NCI-H82 treated with DMSO at 0.1 percent for 48 hours (cell line): Measurements from ENCODE around the gene HSD11B1.

Experiments
- DNase-seq: peaks from one replicate; lab custom pipeline; 2025; ENCODE audit not compliant: unreplicated experiment; lab: John Stamatoyannopoulos, UW

Gene HSD11B1

DNA sequence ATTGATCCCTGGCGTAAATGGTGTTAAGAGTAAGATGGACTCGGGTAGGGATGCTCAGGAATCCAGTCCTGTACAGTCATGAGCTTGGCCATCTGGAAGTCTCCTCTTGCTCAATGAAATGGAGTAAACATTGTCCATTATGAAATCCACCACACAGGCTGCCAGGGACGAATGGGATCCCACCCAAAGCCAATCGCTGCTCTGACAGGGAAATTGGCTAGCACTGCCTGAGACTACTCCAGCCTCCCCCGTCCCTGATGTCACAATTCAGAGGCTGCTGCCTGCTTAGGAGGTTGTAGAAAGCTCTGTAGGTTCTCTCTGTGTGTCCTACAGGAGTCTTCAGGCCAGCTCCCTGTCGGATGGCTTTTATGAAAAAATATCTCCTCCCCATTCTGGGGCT lies at the start of gene HSD11B1:
HSD11B1 (plus strand) TSS at position 263 of the 400 bp plus-strand sequence; CDS start at position 360, 97 bp downstream.
- DNase-seq, result no peak

GRCh38 chr1:209655411-209656231 lies 49.0 kb upstream of the HSD11B1 start:
- DNase-seq, result no peak

GRCh38 chr1:209657140-209657879 lies 47.3 kb upstream of the HSD11B1 start:
- no peak for DNase-seq

DNA sequence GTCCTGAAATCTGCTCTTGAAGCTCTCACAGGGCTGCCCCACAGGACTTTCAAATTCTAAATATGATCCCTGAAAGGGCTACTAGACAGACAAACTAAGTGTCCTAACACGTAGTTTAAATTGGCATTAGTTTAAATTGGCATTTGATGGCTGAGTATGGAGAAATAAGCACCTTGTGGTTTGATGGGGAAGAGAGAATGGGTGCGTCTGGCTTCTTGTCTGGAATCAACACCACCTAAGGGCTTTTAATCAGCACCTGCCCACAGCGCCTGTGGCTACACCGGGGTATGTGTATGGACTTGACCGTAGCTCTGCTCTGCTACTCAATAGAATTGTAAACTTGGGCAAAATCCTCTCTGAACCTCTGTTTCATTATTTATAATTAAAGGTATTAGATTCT lies 46.7 kb upstream of the HSD11B1 start:
- DNase-seq, result no peak

DNA sequence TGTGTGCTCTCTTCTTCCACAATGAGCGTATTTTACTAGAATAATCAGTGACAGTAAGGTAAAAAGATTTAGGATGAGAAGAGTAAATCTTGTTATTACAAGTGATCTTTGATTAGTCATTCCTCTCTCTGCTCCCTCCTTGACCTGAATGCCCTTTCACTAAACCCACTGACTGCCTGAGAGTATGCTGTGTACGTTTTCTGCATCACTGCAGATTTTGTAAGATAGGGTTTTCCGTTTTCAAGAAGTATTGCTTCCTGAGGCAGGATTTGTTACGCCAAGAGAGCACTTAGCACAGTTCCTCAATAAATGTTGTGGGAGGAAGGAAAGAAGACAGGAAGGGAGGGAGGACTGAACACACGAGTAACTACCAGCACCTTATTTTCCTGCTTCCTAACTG lies 44.7 kb upstream of the HSD11B1 start:
- DNase-seq, result peak; percentile 50

- no peak for DNase-seq
These were observed 43.6 kb upstream of the HSD11B1 start for GRCh38 chr1:209661071-209661470.

GRCh38 chr1:209662879-209663327 lies 41.7 kb upstream of the HSD11B1 start:
- DNase-seq, result no peak

- no peak for DNase-seq
These were observed 37.5 kb upstream of the HSD11B1 start for GRCh38 chr1:209667103-209667502.

DNA sequence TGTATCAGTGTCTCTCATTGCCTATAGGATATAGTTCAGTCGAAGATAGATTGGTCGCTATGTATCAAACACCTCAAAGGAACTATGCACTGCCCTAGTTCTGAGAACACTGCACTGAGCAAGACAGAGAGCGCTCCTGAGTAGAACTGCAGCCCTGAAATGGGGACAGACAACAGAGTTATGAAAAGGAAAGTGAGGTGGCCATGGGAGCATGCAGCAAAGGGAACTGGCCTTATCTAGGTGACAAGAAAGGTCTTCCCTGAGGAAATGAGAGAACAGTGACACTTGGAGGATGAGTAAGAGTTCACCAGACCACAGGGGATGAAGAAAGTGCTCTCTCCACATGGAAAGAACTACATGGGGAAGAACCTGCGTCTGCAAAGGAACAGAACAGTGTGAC lies 36.9 kb upstream of the HSD11B1 start:
- DNase-seq, result no peak

DNA sequence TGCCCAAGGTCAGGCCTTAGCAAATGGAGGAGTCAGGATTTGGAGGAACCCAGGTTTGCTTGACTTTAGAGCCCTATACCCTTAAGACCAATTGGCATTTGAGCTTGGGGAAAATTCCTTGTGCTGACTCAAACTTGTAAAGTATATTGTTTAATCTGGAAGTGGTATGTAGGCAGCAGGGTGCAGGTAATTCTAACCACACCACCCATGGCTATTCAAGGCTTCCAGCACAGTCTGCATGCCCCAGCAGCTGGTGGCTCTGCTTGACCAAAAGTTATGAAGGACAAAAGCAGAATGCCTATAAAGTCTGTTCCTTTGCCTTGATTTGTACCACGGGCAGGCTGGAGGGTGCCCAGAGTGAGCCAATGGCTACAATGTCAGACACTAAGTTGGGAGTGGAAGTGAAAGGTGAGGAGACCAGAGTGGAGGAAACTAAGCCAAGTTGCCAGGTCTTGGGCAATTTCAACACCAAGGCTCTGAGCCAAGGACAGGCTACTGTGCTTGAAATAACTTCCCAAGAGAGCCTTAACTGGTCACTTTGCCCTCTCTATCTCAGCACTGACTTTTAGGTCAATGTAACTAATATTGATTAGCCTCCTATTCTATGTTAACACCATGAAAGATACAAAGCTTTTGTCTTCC lies 34.1 kb upstream of the HSD11B1 start:
- DNase-seq, result no peak

DNA sequence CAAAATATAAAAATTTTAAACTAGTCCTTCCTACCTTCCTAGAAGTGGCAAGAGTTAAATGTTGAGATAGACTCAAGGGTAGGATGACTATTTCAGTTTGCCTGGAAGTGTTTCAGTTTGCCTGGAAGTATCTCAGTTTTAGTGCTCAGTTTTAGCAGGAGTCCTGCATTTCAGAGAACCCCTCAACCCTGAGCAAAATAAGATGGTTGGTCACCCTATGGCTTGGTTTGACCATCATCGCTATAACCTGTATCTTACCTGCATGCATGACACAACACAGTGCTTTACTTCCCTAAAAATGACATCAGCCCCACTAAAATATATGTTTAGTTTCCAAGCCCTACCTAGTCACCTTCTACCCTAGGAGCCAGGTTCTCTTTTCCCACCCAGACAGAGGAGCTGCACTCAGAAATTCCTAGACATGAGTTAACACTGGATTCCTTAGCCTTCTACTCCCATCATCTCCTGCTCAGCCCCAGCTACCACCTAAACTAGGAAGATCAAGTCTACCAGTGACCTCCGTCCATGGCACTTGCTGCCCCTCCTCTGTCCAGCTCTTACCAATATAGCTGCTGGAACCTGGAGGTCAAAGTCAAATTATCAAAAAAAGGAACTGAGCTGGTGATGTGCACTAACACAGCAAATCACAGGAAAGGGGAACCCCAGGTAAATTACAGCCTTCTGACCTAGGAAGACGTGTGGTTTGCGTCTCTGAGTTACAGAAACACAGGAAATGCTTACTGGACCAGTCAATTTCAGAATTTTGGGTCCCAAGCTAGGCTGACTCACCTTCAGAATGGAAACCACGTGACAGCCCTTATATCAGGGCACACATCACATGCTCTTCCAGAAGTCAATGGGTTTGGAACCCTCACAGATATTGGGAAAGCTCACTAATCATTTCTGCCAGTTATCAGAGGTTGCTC lies 31.7 kb upstream of the HSD11B1 start:
- no peak for DNase-seq

DNA sequence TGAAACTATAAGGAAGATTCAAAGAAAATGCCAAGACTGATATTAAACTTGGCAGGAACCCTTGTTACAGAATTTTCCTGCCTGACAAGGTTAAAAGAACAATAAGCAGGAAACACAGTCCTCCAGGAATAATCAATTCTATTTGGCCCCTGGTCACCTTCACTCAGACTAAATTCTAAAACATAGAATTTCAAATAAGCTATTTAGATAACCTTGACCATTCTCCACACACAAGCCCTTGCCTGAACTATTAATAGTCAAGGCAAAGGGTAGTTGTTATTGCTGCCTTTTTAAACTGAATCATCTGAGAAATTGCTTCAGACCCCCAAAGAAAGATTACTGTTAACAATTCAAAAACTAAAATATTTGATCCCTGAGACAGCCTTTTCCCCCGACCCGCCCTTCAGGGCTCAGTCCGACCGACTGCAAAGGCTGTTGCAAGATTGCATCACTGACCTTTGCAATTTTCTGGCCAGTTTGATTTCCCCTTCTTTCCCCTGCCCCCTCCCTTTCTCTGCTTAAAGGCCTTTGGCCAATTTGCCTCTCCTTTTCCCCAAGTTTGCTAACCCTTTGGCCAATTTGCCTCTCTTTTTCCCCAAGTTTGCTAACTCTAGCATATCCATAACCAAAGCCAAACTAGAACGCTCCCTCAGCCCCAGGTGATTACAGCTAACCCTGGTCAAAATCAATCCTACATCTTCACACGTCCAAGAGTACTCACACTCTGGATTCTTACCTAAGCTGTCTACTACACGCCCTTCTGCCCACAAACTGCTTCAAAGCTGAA lies 30.8 kb upstream of the HSD11B1 start:
- DNase-seq, result no peak

GRCh38 chr1:209674957-209675564 lies 29.6 kb upstream of the HSD11B1 start, which contains the start of gene G0S2:
Gene G0S2 (plus strand): TSS chr1:209675412. CDS start chr1:209675685, 273 bp downstream.
- no peak for DNase-seq

- DNase-seq, result no peak
These were observed 29.0 kb upstream of the HSD11B1 start for GRCh38 chr1:209675565-209676154.

GRCh38 chr1:209678981-209679539 lies 25.6 kb upstream of the HSD11B1 start:
- no peak for DNase-seq

- no peak for DNase-seq
These were observed 18.8 kb upstream of the HSD11B1 start for GRCh38 chr1:209685821-209686220.

- DNase-seq, result no peak
These were observed 18.3 kb upstream of the HSD11B1 start for GRCh38 chr1:209686322-209686721.

DNA sequence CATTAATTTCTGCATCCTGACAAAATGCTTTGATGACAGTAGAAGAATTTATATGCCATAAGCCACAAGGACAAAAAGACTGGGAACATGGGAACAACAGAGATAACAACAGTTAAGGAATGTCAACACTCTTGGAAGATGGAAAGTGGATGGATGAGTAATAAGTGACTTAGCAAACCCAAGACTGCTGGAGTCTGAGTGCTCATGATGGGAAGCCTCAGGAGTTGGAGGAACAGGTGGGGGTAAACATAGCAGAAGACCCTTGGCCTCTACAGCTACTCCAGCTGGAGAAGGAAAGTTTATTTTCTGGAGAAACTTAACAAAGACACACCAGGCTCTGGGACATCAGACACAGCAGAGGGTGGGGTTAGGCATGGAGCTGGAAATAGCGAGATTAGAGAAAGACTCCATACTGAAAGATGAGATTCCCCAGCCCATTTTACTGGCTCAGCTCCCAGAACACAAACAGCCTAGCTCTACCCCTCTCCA lies 15.9 kb upstream of the HSD11B1 start:
- no peak for DNase-seq
